ENCODE results near the gene STMP1.

The STMP1 gene

GRCh38 chr7:135718794-135719437, 56.6 kb downstream of the STMP1 start:
- no peak for DNase-seq
- Histone ChIP-seq H3K4me3 (ENCODE audit: low read depth, low read length) (no peak overlapping the region), H3K27me3 (ENCODE audit: insufficient read depth, low read depth, severe bottlenecking) (no peaks in the 10 kb centered on the region), H3K27ac (peak overlapping the region; percentile 51), H3K9me3 (ENCODE audit: severe bottlenecking) (no peaks in the 10 kb centered on the region), H3K36me3 (no peaks in the 10 kb centered on the region)
- TF ChIP-seq CTCF (IDR thresholded peaks at IDR 0.05; ENCODE audit: low read depth, low read length) = no peak

- Histone ChIP-seq H3K27ac (peak overlapping the region; percentile 51; the same call in 1 of the 2 replicates), H3K27me3 (ENCODE audit: insufficient read depth, low read depth, severe bottlenecking) (no peaks in the 10 kb centered on the region), H3K36me3 (no peaks in the 10 kb centered on the region), H3K4me3 (ENCODE audit: low read depth, low read length) (no peak overlapping the region), H3K9me3 (ENCODE audit: severe bottlenecking) (no peaks in the 10 kb centered on the region)
- DNase-seq = no peak
- TF ChIP-seq CTCF (IDR thresholded peaks at IDR 0.05; ENCODE audit: low read depth, low read length) = no peak
Measured at GRCh38 chr7:135719688-135720087, 57.4 kb downstream of the STMP1 start.

- H3K27me3 ChIP-seq (ENCODE audit: insufficient read depth, low read depth, severe bottlenecking) = no peaks in the 10 kb centered on the region
- no peaks in the 10 kb centered on the region for H3K9me3 ChIP-seq (ENCODE audit: severe bottlenecking)
- DNase-seq = no peak
- TF ChIP-seq CTCF (IDR thresholded peaks at IDR 0.05; ENCODE audit: low read depth, low read length) = no peak
- no peaks in the 10 kb centered on the region for H3K36me3 ChIP-seq
- H3K4me3 ChIP-seq (ENCODE audit: low read depth, low read length) = no peak overlapping the region
- no peak overlapping the region for H3K27ac ChIP-seq
Measured at GRCh38 chr7:135721198-135721820, 59.0 kb downstream of the STMP1 start.

- H3K27ac ChIP-seq = no peak overlapping the region
- no peaks in the 10 kb centered on the region for H3K36me3 ChIP-seq
- H3K4me3 ChIP-seq (ENCODE audit: low read depth, low read length) = no peak overlapping the region
- no peaks in the 10 kb centered on the region for H3K27me3 ChIP-seq (ENCODE audit: insufficient read depth, low read depth, severe bottlenecking)
- no peaks in the 10 kb centered on the region for H3K9me3 ChIP-seq (ENCODE audit: severe bottlenecking)
- DNase-seq = no peak
- TF ChIP-seq CTCF (IDR thresholded peaks at IDR 0.05; ENCODE audit: low read depth, low read length) = no peak
Measured at GRCh38 chr7:135723411-135723810, 61.1 kb downstream of the STMP1 start.
